ENCODE results near the gene COL4A1. TPM values are rescaled to one million over a fixed set of nuclear protein-coding genes. Genes with fewer than 3 reads are reported as not detected.

Gene COL4A1
- total RNA-seq, 2 donors from 2014 or later, result 505 to 852 TPM

DNA sequence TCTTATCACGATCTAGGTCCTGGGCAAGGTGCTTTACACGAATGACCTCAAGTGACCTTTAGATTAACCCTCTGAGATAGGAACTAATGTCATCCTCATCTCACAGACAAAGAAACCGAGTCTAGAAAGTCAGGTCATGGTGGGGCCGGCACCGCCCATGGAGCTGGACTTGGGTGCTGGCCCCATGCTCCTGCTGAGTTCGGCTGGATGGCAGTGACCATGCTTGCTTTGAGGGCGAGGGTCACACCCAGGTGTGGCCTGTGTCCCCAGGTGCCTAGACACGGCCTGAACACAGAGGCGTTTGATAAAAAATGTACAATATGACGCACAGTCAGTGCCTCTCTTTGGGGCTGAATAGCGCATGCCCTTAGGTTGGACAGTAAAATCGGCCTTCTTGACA is 26.9 kb upstream of the COL4A1 start:
- DNase-seq (ENCODE audit: low spot score) (no peak), ATAC-seq (ENCODE audit: insufficient number of reproducible peaks, low FRiP score, low read depth) (no peak)
- Histone ChIP-seq H3K27ac (peak overlapping the region; percentile 96), H3K9me3 (no peaks in the 10 kb centered on the region), H3K36me3 (no peaks in the 10 kb centered on the region), H3K27me3 (replicated peaks; ENCODE audit: insufficient read depth) (no peaks in the 10 kb centered on the region), H3K4me1 (ENCODE audit: control insufficient read depth in 1 of 2, low read depth in 2 of 2) (peaks cover 35 to 97% of the 10 kb centered on the region in 2 donors), H3K4me3 (no peak overlapping the region)
- no peak for TF ChIP-seq CTCF (IDR thresholded peaks at IDR 0.05)

DNA sequence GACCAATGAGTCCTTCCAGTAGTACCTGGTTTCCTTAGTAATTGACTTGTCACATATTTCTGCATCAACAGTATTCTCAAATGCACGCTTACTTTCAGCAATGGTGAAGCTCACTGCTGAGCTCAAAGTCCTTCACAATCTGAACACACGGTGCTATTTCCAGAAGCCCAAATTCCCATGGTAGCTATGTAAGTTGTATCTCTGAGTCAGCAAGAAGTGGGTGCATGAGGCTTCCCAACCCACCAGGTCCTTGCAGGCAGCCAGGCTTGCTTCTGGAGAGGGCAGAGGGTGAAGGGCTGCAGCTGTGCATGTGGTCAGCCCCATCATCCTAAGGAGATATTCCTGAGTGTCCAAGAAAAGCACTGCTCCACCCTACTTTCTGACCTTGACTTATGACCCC is 25.8 kb upstream of the COL4A1 start:
- TF ChIP-seq CTCF (IDR thresholded peaks at IDR 0.05), result no peak
- no peak for ATAC-seq (ENCODE audit: insufficient number of reproducible peaks, low FRiP score, low read depth)
- no peak for DNase-seq (ENCODE audit: low spot score)
- H3K9me3 ChIP-seq, result no peaks in the 10 kb centered on the region
- H3K4me1 ChIP-seq (ENCODE audit: control insufficient read depth in 1 of 2, low read depth in 2 of 2), result peaks cover 30 to 100% of the 10 kb centered on the region in 2 donors
- no peak overlapping the region for H3K4me3 ChIP-seq
- H3K27me3 ChIP-seq (replicated peaks; ENCODE audit: insufficient read depth), result no peaks in the 10 kb centered on the region
- H3K27ac ChIP-seq, result peak overlapping the region; percentile 96
- no peaks in the 10 kb centered on the region for H3K36me3 ChIP-seq

DNA sequence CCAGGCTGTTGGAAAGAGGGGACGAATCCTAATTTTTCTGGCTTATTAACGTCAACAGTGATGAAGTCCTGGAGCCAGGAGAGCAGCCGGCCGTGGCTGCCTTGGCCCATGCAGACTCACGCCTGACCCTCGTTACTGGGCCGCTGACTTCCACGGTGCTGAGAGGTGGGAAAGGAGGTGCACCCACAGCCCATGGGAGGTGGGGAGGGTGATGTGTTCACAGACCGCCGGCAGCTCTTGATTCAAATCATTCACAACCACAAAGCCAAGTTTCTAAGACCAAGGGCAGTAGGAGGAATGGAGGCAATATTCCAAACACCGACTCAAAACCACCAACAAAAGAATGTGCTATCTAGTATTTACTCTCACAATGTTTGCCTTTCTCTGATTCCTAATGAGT is 24.4 kb upstream of the COL4A1 start:
- Histone ChIP-seq H3K36me3 (no peaks in the 10 kb centered on the region), H3K9me3 (no peaks in the 10 kb centered on the region), H3K27ac (peak overlapping the region; percentile 96), H3K4me3 (peak overlapping the region; percentile 67), H3K4me1 (ENCODE audit: control insufficient read depth in 1 of 2, low read depth in 2 of 2) (peaks cover 23 to 100% of the 10 kb centered on the region in 2 donors), H3K27me3 (replicated peaks; ENCODE audit: insufficient read depth) (no peaks in the 10 kb centered on the region)
- DNase-seq (ENCODE audit: low spot score) (no peak), ATAC-seq (ENCODE audit: insufficient number of reproducible peaks, low FRiP score, low read depth) (no peak)
- no peak for TF ChIP-seq CTCF (IDR thresholded peaks at IDR 0.05)

- Histone ChIP-seq H3K4me1 (ENCODE audit: control insufficient read depth in 1 of 2, low read depth in 2 of 2) (peaks cover 20 to 100% of the 10 kb centered on the region in 2 donors), H3K4me3 (peak overlapping the region; percentile 67), H3K27me3 (replicated peaks; ENCODE audit: insufficient read depth) (no peaks in the 10 kb centered on the region), H3K36me3 (no peaks in the 10 kb centered on the region), H3K9me3 (no peaks in the 10 kb centered on the region), H3K27ac (peak overlapping the region; percentile 96)
- no peak for TF ChIP-seq CTCF (IDR thresholded peaks at IDR 0.05)
- DNase-seq (ENCODE audit: low spot score) (no peak), ATAC-seq (ENCODE audit: insufficient number of reproducible peaks, low FRiP score, low read depth) (no peak)
These were observed 23.6 kb upstream of the COL4A1 start for GRCh38 chr13:110330491-110331011.

DNA sequence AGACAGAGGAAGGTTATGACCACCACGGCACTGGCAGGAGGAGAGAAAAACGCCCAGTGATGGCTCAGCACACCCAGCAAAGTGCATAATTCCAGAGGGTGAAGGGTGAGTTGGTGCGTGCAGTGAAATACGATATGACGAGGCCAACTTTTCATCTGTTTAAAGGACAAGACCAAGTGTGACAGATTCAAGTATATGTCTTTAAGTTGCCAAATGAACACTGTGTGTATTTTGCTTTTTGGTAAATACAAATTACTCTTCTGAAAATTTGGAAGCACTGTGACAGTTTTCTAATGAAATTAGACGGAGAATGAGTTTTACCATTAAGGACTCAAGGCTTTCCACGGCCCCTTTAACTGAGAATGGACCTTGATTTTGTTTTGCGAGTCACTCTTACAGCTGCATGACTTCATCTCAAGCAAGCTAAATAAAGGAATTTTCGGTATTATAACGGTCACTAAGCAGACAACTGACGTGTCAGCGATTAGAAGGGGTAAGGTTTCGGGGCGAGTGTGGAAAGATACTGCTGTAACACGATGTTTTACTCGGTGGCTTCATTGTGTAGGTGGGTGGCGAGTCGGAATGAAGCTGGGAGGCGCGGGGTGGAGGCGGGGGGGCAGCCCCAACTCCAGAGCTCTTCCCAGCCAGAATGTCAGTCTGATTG is 23.0 kb upstream of the COL4A1 start:
- Histone ChIP-seq H3K9me3 (no peaks in the 10 kb centered on the region), H3K36me3 (no peaks in the 10 kb centered on the region), H3K27me3 (replicated peaks; ENCODE audit: insufficient read depth) (no peaks in the 10 kb centered on the region), H3K4me3 (peak overlapping the region; percentile 67), H3K4me1 (ENCODE audit: control insufficient read depth in 1 of 2, low read depth in 2 of 2) (peaks cover 20 to 100% of the 10 kb centered on the region in 2 donors), H3K27ac (peak overlapping the region; percentile 96)
- TF ChIP-seq CTCF (IDR thresholded peaks at IDR 0.05), result no peak
- DNase-seq (ENCODE audit: low spot score) (no peak), ATAC-seq (ENCODE audit: insufficient number of reproducible peaks, low FRiP score, low read depth) (peak; percentile 63)
